Hepatocyte (in vitro differentiated cells): ENCODE data around the gene RPAP3. TPM values are rescaled to one million over a fixed set of nuclear protein-coding genes. Genes with fewer than 3 reads are reported as not detected.
A peak's percentile ranks its signal among the peaks of the same experiment; 100 is the strongest.
"Not testable (repeated sequence)": the region's sequence is repeated elsewhere in the genome, so short reads cannot be mapped to it uniquely, and the experiment has no call there.

Experiments
- DNase-seq: peaks from one replicate; pipeline ENCODE4 v3.0.0-alpha.2; 2016; ENCODE audit warnings: low spot score
- H2AFZ ChIP-seq: fragments of 200-600 bp; sonication (generic); 2 replicates; pipeline ENCODE4 v1.6.0; 2016; ENCODE audit warnings: antibody characterized with exemption, mild to moderate bottlenecking
- H3K27ac ChIP-seq: fragments of 200-600 bp; sonication (generic); 2 replicates; pipeline ENCODE4 v1.5.1; 2016; ENCODE audit warnings: mild to moderate bottlenecking
- H3K27me3 ChIP-seq: fragments of 200-600 bp; sonication (generic); 2 replicates; pipeline ENCODE4 v1.6.1; 2016
- H3K36me3 ChIP-seq: fragments of 200-600 bp; sonication (generic); replicated peaks from 2 replicates; pipeline ENCODE4 v1.5.1; 2016; ENCODE audit warnings: low read depth; ENCODE audit not compliant: insufficient read depth
- H3K4me1 ChIP-seq: fragments of 200-600 bp; sonication (generic); 2 replicates; pipeline ENCODE4 v1.5.1; 2016; ENCODE audit warnings: mild to moderate bottlenecking, moderate library complexity; ENCODE audit not compliant: insufficient read depth
- H3K4me2 ChIP-seq: fragments of 200-600 bp; sonication (generic); 2 replicates; pipeline ENCODE4 v1.6.0; 2016
- H3K4me3 ChIP-seq: fragments of 200-600 bp; sonication (generic); 2 replicates; pipeline ENCODE4 v1.5.1; 2016; ENCODE audit warnings: mild to moderate bottlenecking
- H3K79me2 ChIP-seq: fragments of 200-600 bp; sonication (generic); 2 replicates; pipeline ENCODE4 v1.6.0; 2017; ENCODE audit warnings: mild to moderate bottlenecking
- H3K9me2 ChIP-seq: fragments of 200-600 bp; sonication (generic); replicated peaks from 2 replicates; pipeline ENCODE4 v1.6.0; 2017; ENCODE audit warnings: mild to moderate bottlenecking; ENCODE audit not compliant: insufficient read depth
- H3K9me3 ChIP-seq: fragments of 200-600 bp; sonication (generic); 2 replicates; pipeline ENCODE4 v1.5.1; 2016; ENCODE audit warnings: low read depth, mild to moderate bottlenecking
- H4K20me1 ChIP-seq: fragments of 200-600 bp; sonication (generic); 2 replicates; pipeline ENCODE4 v1.6.0; 2016; ENCODE audit warnings: mild to moderate bottlenecking; ENCODE audit not compliant: insufficient read depth, poor library complexity, severe bottlenecking
- EZH2 ChIP-seq: fragments of 200-600 bp; sonication (generic); IDR thresholded peaks from 2 replicates; pipeline ENCODE4 v1.6.1; 2016; ENCODE audit warnings: antibody characterized with exemption, mild to moderate bottlenecking, borderline replicate concordance
- EZH2phosphoT487 ChIP-seq: fragments of 200-600 bp; sonication (generic); IDR thresholded peaks from one replicate; pipeline ENCODE4 v1.6.1; 2018; ENCODE audit warnings: antibody characterized with exemption, mild to moderate bottlenecking, low read depth, moderate library complexity; ENCODE audit not compliant: unreplicated experiment, severe bottlenecking
- WGBS: methylation state at CpG from one replicate; pipeline ENCODE4 v1.1.6; 2016; ENCODE audit warnings: low lambda C conversion rate; ENCODE audit errors: missing lambda C conversion rate; 5-methylcytosine and 5-hydroxymethylcytosine counted together
- polyA plus RNA-seq: library from polyadenylated mRNA; unstranded; fragments of >200 nt; fragmentation: Nextera tagmentation; extraction: Ambion mirVana; gene quantifications from 2 replicates; pipeline ENCODE4 v1.2.1, GENCODE V29; 2016
- total RNA-seq: library from RNA; depleted of rRNA; stranded (reverse); fragments of >200 nt; gene quantifications from 2 replicates; pipeline ENCODE4 v1.2.3, GENCODE V29; 2014
- TF ChIP-seq, protein P1 (sequence below): fragments of 200-600 bp; sonication (generic); IDR thresholded peaks from 2 replicates; pipeline ENCODE4 v1.5.1; 2016; ENCODE audit warnings: antibody characterized with exemption, mild to moderate bottlenecking; ENCODE audit not compliant: poor library complexity

RPAP3 gene
- total and polyA plus RNA-seq, 2 experiments from 2014 or later, result 21.7 to 23.4 TPM

DNA sequence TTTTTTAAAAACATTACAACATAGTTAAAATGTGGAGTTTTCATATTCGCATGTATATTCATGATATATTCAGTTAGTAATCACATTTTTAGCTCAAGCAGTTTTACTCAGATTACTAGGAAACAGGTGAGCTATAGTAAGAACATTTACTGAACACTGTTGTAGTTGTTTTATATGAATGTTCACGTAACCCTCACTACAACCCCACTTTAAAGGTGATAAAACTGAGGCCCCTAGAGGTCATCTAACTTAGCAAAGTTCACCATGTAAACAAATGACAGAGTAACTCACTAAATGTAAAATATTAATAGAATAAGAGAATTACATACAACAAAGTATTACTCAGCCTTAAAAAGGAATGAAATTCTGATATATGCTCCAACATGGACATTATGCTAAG is 26.0 kb downstream of the RPAP3 start:
- Histone ChIP-seq H3K36me3 (no peaks in the 10 kb centered on the region), H3K9me2 (no peaks in the 10 kb centered on the region), H3K27ac (no peak overlapping the region), H3K4me3 (no peak overlapping the region), H3K4me2 (no peak overlapping the region), H3K79me2 (no peaks in the 10 kb centered on the region), H2AFZ (no peak overlapping the region), H3K4me1 (no peaks in the 10 kb centered on the region), H4K20me1 (no peaks in the 10 kb centered on the region), H3K27me3 (no peaks in the 10 kb centered on the region), H3K9me3 (no peaks in the 10 kb centered on the region)
- WGBS, result 98% methylated on average over 2 of the region's 2 CpGs
- TF ChIP-seq, protein P1, sequence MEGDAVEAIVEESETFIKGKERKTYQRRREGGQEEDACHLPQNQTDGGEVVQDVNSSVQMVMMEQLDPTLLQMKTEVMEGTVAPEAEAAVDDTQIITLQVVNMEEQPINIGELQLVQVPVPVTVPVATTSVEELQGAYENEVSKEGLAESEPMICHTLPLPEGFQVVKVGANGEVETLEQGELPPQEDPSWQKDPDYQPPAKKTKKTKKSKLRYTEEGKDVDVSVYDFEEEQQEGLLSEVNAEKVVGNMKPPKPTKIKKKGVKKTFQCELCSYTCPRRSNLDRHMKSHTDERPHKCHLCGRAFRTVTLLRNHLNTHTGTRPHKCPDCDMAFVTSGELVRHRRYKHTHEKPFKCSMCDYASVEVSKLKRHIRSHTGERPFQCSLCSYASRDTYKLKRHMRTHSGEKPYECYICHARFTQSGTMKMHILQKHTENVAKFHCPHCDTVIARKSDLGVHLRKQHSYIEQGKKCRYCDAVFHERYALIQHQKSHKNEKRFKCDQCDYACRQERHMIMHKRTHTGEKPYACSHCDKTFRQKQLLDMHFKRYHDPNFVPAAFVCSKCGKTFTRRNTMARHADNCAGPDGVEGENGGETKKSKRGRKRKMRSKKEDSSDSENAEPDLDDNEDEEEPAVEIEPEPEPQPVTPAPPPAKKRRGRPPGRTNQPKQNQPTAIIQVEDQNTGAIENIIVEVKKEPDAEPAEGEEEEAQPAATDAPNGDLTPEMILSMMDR, result no peak
- no peak for DNase-seq

DNA sequence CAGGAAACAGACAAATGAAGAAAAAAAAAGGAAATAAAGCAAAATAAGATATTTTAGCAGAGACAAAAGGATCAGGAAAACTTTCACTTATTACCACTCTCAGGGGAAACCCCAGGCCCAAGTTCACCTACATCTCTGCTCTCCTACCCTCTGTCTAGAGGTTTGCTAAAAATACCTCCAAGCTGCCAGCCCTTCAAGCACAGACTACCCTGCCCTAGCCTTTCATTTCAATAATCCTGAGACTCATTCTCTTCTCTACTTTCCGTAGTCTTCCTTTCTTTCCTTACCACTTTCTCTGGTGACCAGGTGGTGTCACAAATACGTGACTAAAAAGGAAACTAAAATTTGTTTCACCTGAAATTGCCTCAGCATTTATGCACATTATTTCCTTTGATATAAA is 33.8 kb downstream of the RPAP3 start:
- H3K36me3 ChIP-seq, result no peaks in the 10 kb centered on the region
- H3K4me3 ChIP-seq, result no peak overlapping the region
- H3K4me1 ChIP-seq, result no peaks in the 10 kb centered on the region
- H4K20me1 ChIP-seq, result no peaks in the 10 kb centered on the region
- TF ChIP-seq, protein P1, result no peak
- TF ChIP-seq EZH2 (no peak), EZH2phosphoT487 (no peak)
- H3K27me3 ChIP-seq, result no peaks in the 10 kb centered on the region
- H2AFZ ChIP-seq, result no peak overlapping the region
- no peaks in the 10 kb centered on the region for H3K9me2 ChIP-seq
- no peaks in the 10 kb centered on the region for H3K79me2 ChIP-seq
- no peak overlapping the region for H3K27ac ChIP-seq
- WGBS, result 100% methylated on average over 2 of the region's 2 CpGs
- H3K9me3 ChIP-seq, result no peaks in the 10 kb centered on the region
- no peak overlapping the region for H3K4me2 ChIP-seq
- no peak for DNase-seq

DNA sequence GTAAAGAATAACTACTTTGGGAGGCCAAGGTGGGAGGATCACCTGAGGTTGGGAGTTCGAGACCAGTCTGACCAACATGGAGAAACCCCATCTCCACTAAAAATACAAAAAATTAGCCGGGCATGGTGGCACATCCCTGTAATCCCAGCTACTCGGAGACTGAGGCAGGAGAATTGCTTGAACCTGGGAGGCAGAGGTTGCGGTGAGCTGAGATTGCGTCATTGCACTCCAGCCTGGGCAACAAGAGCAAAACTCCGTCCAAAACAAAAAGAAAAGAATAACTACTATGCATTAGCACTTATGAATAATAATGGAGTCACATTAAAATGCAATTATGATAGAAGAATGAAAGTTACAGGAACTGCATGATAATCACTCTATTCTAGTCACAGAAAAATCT is 37.9 kb downstream of the RPAP3 start:
- H3K9me3 ChIP-seq, H2AFZ ChIP-seq, H3K79me2 ChIP-seq, H3K27me3 ChIP-seq, H4K20me1 ChIP-seq, DNase-seq, H3K9me2 ChIP-seq, H3K4me3 ChIP-seq, H3K27ac ChIP-seq, H3K4me1 ChIP-seq, H3K36me3 ChIP-seq, H3K4me2 ChIP-seq: not testable (repeated sequence)
- WGBS, result over 99% methylated on average over 6 of the region's 6 CpGs

DNA sequence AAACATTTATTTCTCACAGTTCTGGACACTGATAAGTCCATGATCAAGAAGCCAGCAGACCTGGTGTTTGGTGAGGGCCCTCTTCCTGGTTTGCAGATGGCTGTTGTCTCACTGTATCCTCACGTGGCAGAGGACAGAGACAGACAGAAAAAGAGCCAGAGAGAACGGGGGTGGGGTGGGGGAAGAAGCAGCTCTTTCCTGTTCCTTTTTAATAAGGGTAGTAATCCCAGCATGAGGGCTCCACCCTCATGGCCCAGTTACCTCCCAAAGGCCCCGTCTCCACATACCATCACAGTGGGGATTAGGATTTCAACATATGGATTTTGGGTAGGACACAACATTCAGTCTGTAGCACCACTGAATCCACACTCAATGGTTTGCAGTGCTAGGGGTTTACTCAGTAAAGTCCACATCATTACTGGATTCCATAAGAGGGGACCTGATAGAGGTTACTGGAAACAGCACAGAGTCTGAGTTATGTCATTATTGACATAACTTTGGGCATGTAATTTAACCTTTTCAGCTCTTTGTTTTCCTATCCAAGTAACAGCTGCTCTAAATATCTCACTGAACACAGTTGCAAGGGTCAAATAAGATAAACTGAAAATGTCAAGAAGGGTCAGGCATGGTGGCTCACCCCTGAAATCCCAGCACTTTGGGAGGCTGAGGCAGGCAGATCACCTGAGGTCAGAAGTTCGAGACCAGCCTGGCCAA is 53.2 kb downstream of the RPAP3 start:
- Histone ChIP-seq H3K4me2 (peak overlapping the region; percentile 18), H3K9me3 (no peaks in the 10 kb centered on the region), H3K79me2 (no peaks in the 10 kb centered on the region), H2AFZ (no peak overlapping the region), H4K20me1 (no peaks in the 10 kb centered on the region), H3K9me2 (no peaks in the 10 kb centered on the region), H3K36me3 (no peaks in the 10 kb centered on the region), H3K27me3 (no peaks in the 10 kb centered on the region), H3K27ac (peak overlapping the region; percentile 68), H3K4me1 (peaks cover 15% of the 10 kb centered on the region), H3K4me3 (no peak overlapping the region)
- TF ChIP-seq EZH2phosphoT487 (no peak), EZH2 (no peak)
- TF ChIP-seq, protein P1, result no peak
- whole genome bisulfite sequencing, result 46% methylated on average over 4 of the region's 4 CpGs
- peak; percentile 24 for DNase-seq
